Measurements from ENCODE around the gene RPP30.

The RPP30 gene

DNA sequence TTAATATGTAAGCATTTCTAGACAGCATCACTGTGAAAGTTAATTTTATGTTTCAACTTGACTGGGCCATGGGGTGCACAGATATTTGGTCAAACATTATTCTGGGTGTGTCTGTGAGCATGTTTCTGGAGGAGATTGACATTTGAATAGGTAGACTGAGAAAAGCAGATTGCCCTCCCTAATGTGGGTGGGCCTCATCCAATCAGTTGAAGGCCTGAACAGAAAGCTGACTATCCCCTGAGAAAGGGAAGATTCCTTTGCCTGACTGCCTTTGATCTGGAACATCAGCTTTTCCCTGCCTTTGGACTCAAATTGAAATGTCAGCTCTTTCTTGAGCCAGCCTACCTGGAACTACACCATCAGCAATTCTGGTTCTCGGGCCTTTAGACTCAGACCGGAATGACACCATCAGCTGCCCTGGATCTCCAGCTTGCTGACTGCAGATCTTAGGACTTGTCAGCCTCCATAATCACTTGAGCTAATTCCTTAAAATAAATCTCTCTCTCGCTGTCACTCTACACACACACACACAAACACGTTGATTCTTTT is 5.7 kb upstream of the RPP30 start:
- H3K9ac ChIP-seq (ENCODE audit: low read depth, low read length, poor library complexity, severe bottlenecking) = no peak overlapping the region
- H3K4me3 ChIP-seq (ENCODE audit: low read length, poor library complexity, severe bottlenecking) = no peak overlapping the region
- no peaks in the 10 kb centered on the region for H3K79me2 ChIP-seq (ENCODE audit: insufficient read depth, low read length)
- no peaks in the 10 kb centered on the region for H3K9me3 ChIP-seq (ENCODE audit: insufficient read depth, low read depth, low read length)
- H4K20me1 ChIP-seq (ENCODE audit: insufficient read depth, low read length, poor library complexity, severe bottlenecking) = no peaks in the 10 kb centered on the region
- no peaks in the 10 kb centered on the region for H3K9me2 ChIP-seq (replicated peaks; ENCODE audit: low read depth, low read length)
- H3F3A ChIP-seq (ENCODE audit: low read depth) = no peaks in the 10 kb centered on the region
- H2AFZ ChIP-seq (ENCODE audit: low read length) = no peak overlapping the region
- H3K4me1 ChIP-seq (ENCODE audit: insufficient read depth, low read length, poor library complexity, severe bottlenecking) = no peaks in the 10 kb centered on the region
- TF ChIP-seq, protein P1, sequence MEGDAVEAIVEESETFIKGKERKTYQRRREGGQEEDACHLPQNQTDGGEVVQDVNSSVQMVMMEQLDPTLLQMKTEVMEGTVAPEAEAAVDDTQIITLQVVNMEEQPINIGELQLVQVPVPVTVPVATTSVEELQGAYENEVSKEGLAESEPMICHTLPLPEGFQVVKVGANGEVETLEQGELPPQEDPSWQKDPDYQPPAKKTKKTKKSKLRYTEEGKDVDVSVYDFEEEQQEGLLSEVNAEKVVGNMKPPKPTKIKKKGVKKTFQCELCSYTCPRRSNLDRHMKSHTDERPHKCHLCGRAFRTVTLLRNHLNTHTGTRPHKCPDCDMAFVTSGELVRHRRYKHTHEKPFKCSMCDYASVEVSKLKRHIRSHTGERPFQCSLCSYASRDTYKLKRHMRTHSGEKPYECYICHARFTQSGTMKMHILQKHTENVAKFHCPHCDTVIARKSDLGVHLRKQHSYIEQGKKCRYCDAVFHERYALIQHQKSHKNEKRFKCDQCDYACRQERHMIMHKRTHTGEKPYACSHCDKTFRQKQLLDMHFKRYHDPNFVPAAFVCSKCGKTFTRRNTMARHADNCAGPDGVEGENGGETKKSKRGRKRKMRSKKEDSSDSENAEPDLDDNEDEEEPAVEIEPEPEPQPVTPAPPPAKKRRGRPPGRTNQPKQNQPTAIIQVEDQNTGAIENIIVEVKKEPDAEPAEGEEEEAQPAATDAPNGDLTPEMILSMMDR (conservative IDR thresholded peaks at IDR 0.05; ENCODE audit: low read length) = no peak
- TF ChIP-seq EZH2phosphoT487 (IDR thresholded peaks at IDR 0.05; ENCODE audit: borderline replicate concordance) = no peak
- no peaks in the 10 kb centered on the region for H3K36me3 ChIP-seq (ENCODE audit: insufficient read depth, low read length)
- no peak overlapping the region for H3K4me2 ChIP-seq (ENCODE audit: low read depth, low read length, poor library complexity, severe bottlenecking)
- peaks cover 6% of the 10 kb centered on the region for H3K27me3 ChIP-seq (ENCODE audit: insufficient read depth, low read length, poor library complexity, severe bottlenecking)

DNA sequence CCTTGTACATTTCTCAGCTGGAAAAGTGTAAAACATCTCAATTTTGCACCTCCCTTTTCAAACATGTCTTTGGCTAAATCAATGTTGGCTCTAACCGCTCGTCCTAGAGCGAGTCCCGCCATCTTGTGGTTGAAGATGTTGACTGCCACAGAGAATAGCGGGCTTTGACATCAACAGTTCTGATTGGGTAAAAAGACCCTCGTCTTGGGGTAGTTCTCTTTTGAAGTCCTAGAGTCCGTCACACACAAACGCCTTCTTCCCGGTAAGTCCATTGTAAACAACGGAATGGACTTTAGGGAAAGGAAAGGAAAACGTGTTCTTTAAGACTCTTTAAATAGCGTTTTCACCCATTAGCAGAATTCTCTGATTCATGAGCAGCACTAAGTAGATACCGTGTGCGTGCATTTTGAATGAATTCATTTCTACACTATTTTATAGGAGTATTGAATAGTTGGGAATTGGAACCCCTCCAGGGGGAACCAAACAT is 452 bp upstream of the RPP30 start:
- Histone ChIP-seq H3K9me2 (replicated peaks; ENCODE audit: low read depth, low read length) (no peaks in the 10 kb centered on the region), H3K9me3 (ENCODE audit: insufficient read depth, low read depth, low read length) (no peaks in the 10 kb centered on the region), H3K4me2 (ENCODE audit: low read depth, low read length, poor library complexity, severe bottlenecking) (peak overlapping the region; percentile 87), H3F3A (ENCODE audit: low read depth) (no peaks in the 10 kb centered on the region), H3K36me3 (ENCODE audit: insufficient read depth, low read length) (peaks cover 9% of the 10 kb centered on the region; the same call in 1 of the 2 replicates), H3K9ac (ENCODE audit: low read depth, low read length, poor library complexity, severe bottlenecking) (peak overlapping the region; percentile 83), H3K27me3 (ENCODE audit: insufficient read depth, low read length, poor library complexity, severe bottlenecking) (peaks cover 6% of the 10 kb centered on the region), H3K4me3 (ENCODE audit: low read length, poor library complexity, severe bottlenecking) (peak overlapping the region; percentile 87), H3K79me2 (ENCODE audit: insufficient read depth, low read length) (peaks cover 34% of the 10 kb centered on the region), H4K20me1 (ENCODE audit: insufficient read depth, low read length, poor library complexity, severe bottlenecking) (peaks cover 13% of the 10 kb centered on the region), H3K4me1 (ENCODE audit: insufficient read depth, low read length, poor library complexity, severe bottlenecking) (peaks cover 29% of the 10 kb centered on the region), H2AFZ (ENCODE audit: low read length) (peak overlapping the region; percentile 98)
- TF ChIP-seq, protein P1 (conservative IDR thresholded peaks at IDR 0.05; ENCODE audit: low read length) = peak; percentile 40
- no peak for TF ChIP-seq EZH2phosphoT487 (IDR thresholded peaks at IDR 0.05; ENCODE audit: borderline replicate concordance)

DNA sequence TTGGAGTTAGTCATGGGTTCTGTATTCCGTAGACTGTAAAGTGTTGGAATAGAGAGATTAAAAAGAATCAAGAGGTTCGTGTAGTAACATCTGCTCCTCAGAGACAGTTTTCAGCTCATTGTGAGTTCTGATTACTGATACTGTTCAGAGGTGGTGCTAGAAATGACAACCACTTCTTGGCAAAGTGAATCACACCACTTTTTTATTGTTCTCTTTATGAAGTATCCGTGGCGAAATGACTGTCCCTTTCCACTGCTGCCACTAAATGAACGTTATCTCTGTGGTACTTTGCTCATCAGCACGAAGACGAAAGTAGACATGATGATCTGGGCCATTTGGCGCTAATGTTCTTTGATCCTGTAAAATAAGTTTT is 860 bp downstream of the RPP30 start:
- Histone ChIP-seq H3K9me3 (ENCODE audit: insufficient read depth, low read depth, low read length) (no peaks in the 10 kb centered on the region), H3K4me2 (ENCODE audit: low read depth, low read length, poor library complexity, severe bottlenecking) (peak overlapping the region; percentile 87), H3K36me3 (ENCODE audit: insufficient read depth, low read length) (peaks cover 22% of the 10 kb centered on the region; the same call in 1 of the 2 replicates), H3K4me3 (ENCODE audit: low read length, poor library complexity, severe bottlenecking) (peak overlapping the region; percentile 87), H3K79me2 (ENCODE audit: insufficient read depth, low read length) (peaks cover 34% of the 10 kb centered on the region), H3K9ac (ENCODE audit: low read depth, low read length, poor library complexity, severe bottlenecking) (peak overlapping the region; percentile 83), H4K20me1 (ENCODE audit: insufficient read depth, low read length, poor library complexity, severe bottlenecking) (peaks cover 13% of the 10 kb centered on the region), H3K27me3 (ENCODE audit: insufficient read depth, low read length, poor library complexity, severe bottlenecking) (no peaks in the 10 kb centered on the region), H3K4me1 (ENCODE audit: insufficient read depth, low read length, poor library complexity, severe bottlenecking) (peaks cover 29% of the 10 kb centered on the region), H3F3A (ENCODE audit: low read depth) (no peaks in the 10 kb centered on the region), H2AFZ (ENCODE audit: low read length) (no peak overlapping the region), H3K9me2 (replicated peaks; ENCODE audit: low read depth, low read length) (no peaks in the 10 kb centered on the region)
- TF ChIP-seq, protein P1 (conservative IDR thresholded peaks at IDR 0.05; ENCODE audit: low read length) = no peak
- no peak for TF ChIP-seq EZH2phosphoT487 (IDR thresholded peaks at IDR 0.05; ENCODE audit: borderline replicate concordance)
